Upper lobe of right lung (tissue), 1 donor: ENCODE data around the gene DNMT3A. TPM values are rescaled to one million over a fixed set of nuclear protein-coding genes. Genes with fewer than 3 reads are reported as not detected.
"Not testable (repeated sequence)": the region's sequence is repeated elsewhere in the genome, so short reads cannot be mapped to it uniquely, and the experiment has no call there.

Experiments used
- ATAC-seq: fragments of 200-7000 bp; cut with Tn5 transposase; one replicate; pipeline ENCODE4 v1.9.1; 2020; ENCODE audit warnings: mild to moderate bottlenecking, moderate library complexity
- DNase-seq: peaks from one replicate; pipeline ENCODE4 v3.0.0-alpha.2; 2020
- H3K27ac ChIP-seq: fragments of 200-600 bp; one replicate; pipeline ENCODE4 v1.8.0; 2022
- H3K27me3 ChIP-seq: fragments of 200-600 bp; one replicate; pipeline ENCODE4 v1.8.0; 2022; ENCODE audit warnings: mild to moderate bottlenecking
- H3K36me3 ChIP-seq: fragments of 200-600 bp; one replicate; pipeline ENCODE4 v1.8.0; 2022
- H3K4me1 ChIP-seq: fragments of 200-600 bp; one replicate; pipeline ENCODE4 v1.8.0; 2022
- H3K4me3 ChIP-seq: fragments of 200-600 bp; one replicate; pipeline ENCODE4 v1.8.0; 2022; ENCODE audit warnings: mild to moderate bottlenecking
- H3K9me3 ChIP-seq: fragments of 200-600 bp; one replicate; pipeline ENCODE4 v1.8.0; 2022
- intact Hi-C: fragments of 100-400 bp; cut with DNase I; formaldehyde crosslinking; loops from one replicate; pipeline ENCODE4 v1.11.0; 2022
- total RNA-seq: library from RNA; stranded (reverse); fragmentation: NEBNext Ultra II Directional; extraction: Animal tissue kit (Norgen Biotek cat#: 25700); gene quantifications from one replicate; pipeline ENCODE4 v1.2.1, GENCODE V29; 2021
- TF ChIP-seq, protein P1 (sequence below): fragments of 200-600 bp; IDR thresholded peaks from one replicate; pipeline ENCODE4 v1.8.0; 2022; ENCODE audit warnings: antibody characterized with exemption
- donor health status: DM: no; HTN: yes; CAD: no; lungs with severe emphysema.

DNMT3A gene
- total RNA-seq, 1 donor from 2014 or later: 31.3 TPM

DNA sequence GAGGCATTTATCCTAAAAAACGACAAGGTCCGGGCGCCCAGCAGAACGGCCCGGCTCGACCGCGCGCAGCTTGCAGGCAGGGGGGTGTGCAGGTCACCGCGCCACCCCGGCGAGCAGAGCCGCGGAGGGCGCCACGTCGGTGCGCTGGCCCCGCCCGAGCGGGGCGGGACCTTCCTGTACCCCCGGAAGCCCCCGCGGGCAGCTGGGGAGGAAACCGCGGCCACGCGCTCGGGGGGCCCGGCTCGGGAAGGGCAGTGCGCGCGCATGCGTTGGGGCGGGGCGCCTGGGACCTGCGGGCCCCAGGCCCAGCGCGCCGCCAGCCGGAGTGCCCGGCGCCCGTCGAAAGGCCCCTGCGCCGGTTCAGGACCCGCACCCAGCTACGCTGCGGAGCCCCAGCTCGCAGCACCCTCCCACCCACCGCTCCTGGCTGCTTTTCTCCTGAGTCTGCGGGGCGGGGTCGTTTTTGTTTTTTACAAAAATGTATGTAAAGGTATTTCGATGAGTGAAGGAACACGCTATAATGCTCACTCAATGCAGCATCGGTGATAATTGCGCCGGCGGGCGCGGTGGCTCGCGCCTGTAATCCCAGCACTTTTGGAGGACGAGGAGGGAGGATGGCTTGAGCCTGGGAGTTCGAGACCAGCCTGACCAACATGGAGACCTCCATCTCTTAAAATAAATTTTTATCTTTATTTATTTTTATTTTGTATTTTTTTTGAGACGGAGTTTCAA lies 125.6 kb downstream of the DNMT3A start:
- peak overlapping the region; percentile 61 for H3K4me3 ChIP-seq
- H3K36me3 ChIP-seq: no peaks in the 10 kb centered on the region
- DNase-seq (peak; percentile 89), ATAC-seq (peak; percentile 93)
- H3K4me1 ChIP-seq: peaks cover 6% of the 10 kb centered on the region
- H3K9me3 ChIP-seq: no peaks in the 10 kb centered on the region
- H3K27me3 ChIP-seq: no peaks in the 10 kb centered on the region
- peak overlapping the region; percentile 73 for H3K27ac ChIP-seq
- intact Hi-C loops: no loop called here
- TF ChIP-seq, protein P1, sequence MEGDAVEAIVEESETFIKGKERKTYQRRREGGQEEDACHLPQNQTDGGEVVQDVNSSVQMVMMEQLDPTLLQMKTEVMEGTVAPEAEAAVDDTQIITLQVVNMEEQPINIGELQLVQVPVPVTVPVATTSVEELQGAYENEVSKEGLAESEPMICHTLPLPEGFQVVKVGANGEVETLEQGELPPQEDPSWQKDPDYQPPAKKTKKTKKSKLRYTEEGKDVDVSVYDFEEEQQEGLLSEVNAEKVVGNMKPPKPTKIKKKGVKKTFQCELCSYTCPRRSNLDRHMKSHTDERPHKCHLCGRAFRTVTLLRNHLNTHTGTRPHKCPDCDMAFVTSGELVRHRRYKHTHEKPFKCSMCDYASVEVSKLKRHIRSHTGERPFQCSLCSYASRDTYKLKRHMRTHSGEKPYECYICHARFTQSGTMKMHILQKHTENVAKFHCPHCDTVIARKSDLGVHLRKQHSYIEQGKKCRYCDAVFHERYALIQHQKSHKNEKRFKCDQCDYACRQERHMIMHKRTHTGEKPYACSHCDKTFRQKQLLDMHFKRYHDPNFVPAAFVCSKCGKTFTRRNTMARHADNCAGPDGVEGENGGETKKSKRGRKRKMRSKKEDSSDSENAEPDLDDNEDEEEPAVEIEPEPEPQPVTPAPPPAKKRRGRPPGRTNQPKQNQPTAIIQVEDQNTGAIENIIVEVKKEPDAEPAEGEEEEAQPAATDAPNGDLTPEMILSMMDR: no peak

DNA sequence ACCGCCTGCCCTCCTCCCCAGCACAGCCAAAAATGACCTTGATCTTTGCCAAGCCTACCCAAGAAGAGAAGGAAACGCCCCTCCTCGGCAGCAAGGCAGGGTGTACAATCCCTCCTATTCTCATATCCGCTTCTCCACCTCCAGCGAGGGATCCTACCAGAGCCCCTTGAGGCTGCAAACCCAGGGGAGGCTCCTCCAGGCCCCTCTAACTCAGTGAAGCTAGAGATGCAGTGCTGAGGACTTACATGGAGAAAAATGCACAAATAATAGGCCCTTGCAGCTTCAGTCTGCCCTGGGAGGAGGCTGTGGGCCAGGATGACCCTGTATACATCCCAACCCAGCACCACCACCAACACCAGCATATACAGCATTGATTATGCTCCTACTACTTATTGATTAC lies 126.5 kb downstream of the DNMT3A start:
- no peak overlapping the region for H3K4me3 ChIP-seq

DNA sequence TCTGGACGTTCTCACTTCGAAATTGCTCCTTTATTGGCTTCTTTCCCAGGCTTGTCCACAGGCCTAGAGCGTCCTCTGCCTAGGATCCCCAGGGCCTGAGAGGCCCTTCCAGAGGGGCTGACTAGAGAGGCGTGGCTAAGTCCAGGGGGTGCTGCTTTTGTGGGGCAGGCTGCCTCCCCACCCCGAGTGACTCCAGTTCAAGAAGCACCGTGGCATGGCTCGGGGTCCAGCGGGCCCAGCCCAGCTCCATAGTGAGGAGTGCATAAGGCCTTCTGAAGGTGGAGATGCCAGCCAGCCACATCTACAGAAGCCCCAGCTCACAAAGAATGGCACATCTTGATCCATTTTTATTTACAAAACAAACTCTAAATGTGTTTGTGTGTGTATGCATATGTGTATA lies 128.5 kb downstream of the DNMT3A start:
- H3K4me1 ChIP-seq: peaks cover 6% of the 10 kb centered on the region
- no peaks in the 10 kb centered on the region for H3K36me3 ChIP-seq
- no peaks in the 10 kb centered on the region for H3K9me3 ChIP-seq
- ATAC-seq (no peak), DNase-seq (no peak)
- no peak overlapping the region for H3K4me3 ChIP-seq
- no peak overlapping the region for H3K27ac ChIP-seq
- no peaks in the 10 kb centered on the region for H3K27me3 ChIP-seq
- TF ChIP-seq, protein P1: no peak
- intact Hi-C loops: no loop called here

More for the DNA sequence above, 126.5 kb downstream of the DNMT3A start:
- Histone ChIP-seq H3K4me1 (peaks cover 6% of the 10 kb centered on the region), H3K9me3 (no peaks in the 10 kb centered on the region), H3K27me3 (no peaks in the 10 kb centered on the region), H3K36me3 (no peaks in the 10 kb centered on the region), H3K27ac (peak overlapping the region; percentile 73)
- DNase-seq (no peak), ATAC-seq (peak; percentile 4)
- intact Hi-C loops: no loop called here
- TF ChIP-seq, protein P1: no peak

DNA sequence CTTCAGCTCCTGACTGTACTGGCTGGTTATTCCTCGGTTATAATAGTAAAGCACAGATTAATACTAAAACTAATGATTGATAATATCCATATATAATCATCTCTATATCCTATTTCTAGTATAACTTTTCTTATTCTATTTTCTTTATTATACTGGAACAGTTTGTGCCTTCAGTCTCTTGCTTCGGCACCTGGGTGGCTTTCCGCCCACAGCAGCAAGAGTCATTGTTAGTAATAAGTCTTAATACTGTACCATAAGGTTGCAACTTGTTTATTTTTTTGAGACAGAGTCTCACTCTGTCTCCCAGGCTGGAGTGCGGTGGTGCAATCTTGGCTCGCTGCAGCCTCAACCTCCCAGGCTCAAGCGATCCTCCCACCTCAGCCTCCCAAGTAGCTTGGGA lies 130.8 kb downstream of the DNMT3A start:
- H3K4me1 ChIP-seq, H3K27ac ChIP-seq, intact Hi-C loops, H3K36me3 ChIP-seq, DNase-seq, H3K4me3 ChIP-seq, ATAC-seq, H3K9me3 ChIP-seq, H3K27me3 ChIP-seq: not testable (repeated sequence)

DNA sequence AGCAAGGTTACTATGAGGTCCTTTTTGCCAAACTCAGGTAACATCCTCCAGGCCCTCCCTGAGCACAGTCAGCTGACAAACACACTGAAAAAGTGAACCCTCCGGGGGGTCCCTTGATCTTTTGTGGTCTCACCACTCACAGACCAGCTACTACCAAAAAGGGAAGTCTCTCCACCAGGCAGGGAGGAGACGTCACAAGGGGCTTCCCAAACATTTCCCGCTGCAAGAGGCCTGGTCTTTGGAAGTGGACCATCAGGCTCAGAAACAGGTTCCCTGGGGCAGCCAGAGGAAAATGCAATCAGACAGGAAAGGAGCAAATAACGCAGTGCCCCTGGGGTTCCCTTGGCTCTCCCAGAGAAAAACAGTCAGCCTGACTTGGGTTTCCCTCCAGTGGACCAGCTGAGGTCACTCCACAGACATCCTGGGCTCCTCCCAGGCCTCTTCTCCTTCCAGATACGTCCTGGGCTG lies 134.6 kb downstream of the DNMT3A start:
- Histone ChIP-seq H3K27me3 (no peaks in the 10 kb centered on the region), H3K4me1 (no peaks in the 10 kb centered on the region), H3K4me3 (no peak overlapping the region), H3K27ac (no peak overlapping the region), H3K36me3 (no peaks in the 10 kb centered on the region), H3K9me3 (no peaks in the 10 kb centered on the region)
- TF ChIP-seq, protein P1: no peak
- no peak for ATAC-seq
- DNase-seq: no peak
- intact Hi-C loops: no loop called here

DNA sequence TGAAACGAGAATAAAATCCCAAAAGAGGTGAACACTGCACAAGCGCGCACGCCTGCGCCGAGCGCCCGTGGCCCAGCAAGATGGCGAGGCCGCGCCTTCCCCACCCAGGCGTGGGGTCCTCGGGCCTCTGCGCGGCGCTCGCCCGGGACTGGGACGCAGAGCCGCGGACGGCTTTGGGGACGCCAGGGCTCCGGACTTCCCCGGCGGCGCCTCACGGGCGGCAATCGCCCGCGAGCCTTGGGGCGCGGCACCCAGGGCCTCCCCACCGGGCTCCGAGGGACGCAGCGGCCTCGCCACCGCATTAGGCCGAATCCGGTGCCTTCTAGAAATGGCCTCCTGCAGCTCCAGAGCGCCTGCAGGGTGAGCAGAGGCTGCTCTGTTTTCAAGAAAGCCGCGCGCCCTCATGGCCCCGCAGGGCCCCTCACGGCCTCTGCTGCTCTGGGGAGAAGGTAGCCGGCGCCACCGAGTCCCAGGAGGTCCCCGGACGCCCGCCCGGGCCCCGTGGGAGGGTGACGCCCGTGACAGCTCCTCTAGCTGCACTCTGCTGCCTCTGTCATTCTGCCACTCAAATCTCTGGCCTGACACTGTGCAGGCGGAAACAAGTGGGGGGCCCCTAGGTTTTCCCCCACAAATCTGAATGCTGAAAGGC lies 137.4 kb downstream of the DNMT3A start:
- no peaks in the 10 kb centered on the region for H3K27me3 ChIP-seq
- no peak overlapping the region for H3K27ac ChIP-seq
- TF ChIP-seq, protein P1: no peak

More for the DNA sequence above, 137.4 kb downstream of the DNMT3A start:
- no peaks in the 10 kb centered on the region for H3K36me3 ChIP-seq
- peak overlapping the region; percentile 15 for H3K4me3 ChIP-seq
- no peaks in the 10 kb centered on the region for H3K9me3 ChIP-seq
- intact Hi-C loops: no loop called here
- H3K4me1 ChIP-seq: no peaks in the 10 kb centered on the region
- ATAC-seq (peak; percentile 50), DNase-seq (no peak)
